Hepatocyte (in vitro differentiated cells): ENCODE results near the gene NUDT4. TPM values are rescaled to one million over a fixed set of nuclear protein-coding genes. Genes with fewer than 3 reads are reported as not detected.

Experiments
- DNase-seq: peaks from one replicate; pipeline ENCODE4 v3.0.0-alpha.2; 2016; ENCODE audit warnings: low spot score
- H2AFZ ChIP-seq: fragments of 200-600 bp; sonication (generic); 2 replicates; pipeline ENCODE4 v1.6.0; 2016; ENCODE audit warnings: antibody characterized with exemption, mild to moderate bottlenecking
- H3K27ac ChIP-seq: fragments of 200-600 bp; sonication (generic); 2 replicates; pipeline ENCODE4 v1.5.1; 2016; ENCODE audit warnings: mild to moderate bottlenecking
- H3K27me3 ChIP-seq: fragments of 200-600 bp; sonication (generic); 2 replicates; pipeline ENCODE4 v1.6.1; 2016
- H3K36me3 ChIP-seq: fragments of 200-600 bp; sonication (generic); replicated peaks from 2 replicates; pipeline ENCODE4 v1.5.1; 2016; ENCODE audit warnings: low read depth; ENCODE audit not compliant: insufficient read depth
- H3K4me1 ChIP-seq: fragments of 200-600 bp; sonication (generic); 2 replicates; pipeline ENCODE4 v1.5.1; 2016; ENCODE audit warnings: mild to moderate bottlenecking, moderate library complexity; ENCODE audit not compliant: insufficient read depth
- H3K4me2 ChIP-seq: fragments of 200-600 bp; sonication (generic); 2 replicates; pipeline ENCODE4 v1.6.0; 2016
- H3K4me3 ChIP-seq: fragments of 200-600 bp; sonication (generic); 2 replicates; pipeline ENCODE4 v1.5.1; 2016; ENCODE audit warnings: mild to moderate bottlenecking
- H3K79me2 ChIP-seq: fragments of 200-600 bp; sonication (generic); 2 replicates; pipeline ENCODE4 v1.6.0; 2017; ENCODE audit warnings: mild to moderate bottlenecking
- H3K9me2 ChIP-seq: fragments of 200-600 bp; sonication (generic); replicated peaks from 2 replicates; pipeline ENCODE4 v1.6.0; 2017; ENCODE audit warnings: mild to moderate bottlenecking; ENCODE audit not compliant: insufficient read depth
- H3K9me3 ChIP-seq: fragments of 200-600 bp; sonication (generic); 2 replicates; pipeline ENCODE4 v1.5.1; 2016; ENCODE audit warnings: low read depth, mild to moderate bottlenecking
- H4K20me1 ChIP-seq: fragments of 200-600 bp; sonication (generic); 2 replicates; pipeline ENCODE4 v1.6.0; 2016; ENCODE audit warnings: mild to moderate bottlenecking; ENCODE audit not compliant: insufficient read depth, poor library complexity, severe bottlenecking
- CTCF ChIP-seq: fragments of 200-600 bp; sonication (generic); IDR thresholded peaks from 2 replicates; pipeline ENCODE4 v1.5.1; 2016; ENCODE audit warnings: antibody characterized with exemption, mild to moderate bottlenecking; ENCODE audit not compliant: poor library complexity
- EZH2 ChIP-seq: fragments of 200-600 bp; sonication (generic); IDR thresholded peaks from 2 replicates; pipeline ENCODE4 v1.6.1; 2016; ENCODE audit warnings: antibody characterized with exemption, mild to moderate bottlenecking, borderline replicate concordance
- EZH2phosphoT487 ChIP-seq: fragments of 200-600 bp; sonication (generic); IDR thresholded peaks from one replicate; pipeline ENCODE4 v1.6.1; 2018; ENCODE audit warnings: antibody characterized with exemption, mild to moderate bottlenecking, low read depth, moderate library complexity; ENCODE audit not compliant: unreplicated experiment, severe bottlenecking
- WGBS: methylation state at CpG from one replicate; pipeline ENCODE4 v1.1.6; 2016; ENCODE audit warnings: low lambda C conversion rate; ENCODE audit errors: missing lambda C conversion rate; 5-methylcytosine and 5-hydroxymethylcytosine counted together
- polyA plus RNA-seq: library from polyadenylated mRNA; unstranded; fragments of >200 nt; fragmentation: Nextera tagmentation; extraction: Ambion mirVana; gene quantifications from 2 replicates; pipeline ENCODE4 v1.2.1, GENCODE V29; 2016
- total RNA-seq: library from RNA; depleted of rRNA; stranded (reverse); fragments of >200 nt; gene quantifications from 2 replicates; pipeline ENCODE4 v1.2.3, GENCODE V29; 2014

NUDT4 gene
- total and polyA plus RNA-seq, 2 experiments from 2014 or later, result 151 to 243 TPM

- Histone ChIP-seq H3K4me1 (peaks cover 7% of the 10 kb centered on the region), H2AFZ (no peak overlapping the region), H3K9me3 (no peaks in the 10 kb centered on the region), H3K27ac (no peak overlapping the region), H3K36me3 (no peaks in the 10 kb centered on the region), H3K4me3 (no peak overlapping the region), H3K79me2 (no peaks in the 10 kb centered on the region), H3K9me2 (no peaks in the 10 kb centered on the region), H4K20me1 (no peaks in the 10 kb centered on the region), H3K4me2 (no peak overlapping the region), H3K27me3 (no peaks in the 10 kb centered on the region)
- TF ChIP-seq EZH2 (no peak), CTCF (no peak), EZH2phosphoT487 (no peak)
- no peak for DNase-seq
- WGBS, result 86% methylated on average over 5 of the region's 5 CpGs
Measured at GRCh38 chr12:93453633-93454032, 75.9 kb downstream of the NUDT4 start.

- H3K9me2 ChIP-seq, result no peaks in the 10 kb centered on the region
- no peak overlapping the region for H3K4me2 ChIP-seq
- H3K27ac ChIP-seq, result no peak overlapping the region
- TF ChIP-seq EZH2phosphoT487 (no peak), CTCF (no peak), EZH2 (no peak)
- DNase-seq, result no peak
- H3K9me3 ChIP-seq, result no peaks in the 10 kb centered on the region
- no peaks in the 10 kb centered on the region for H3K27me3 ChIP-seq
- peaks cover 7% of the 10 kb centered on the region for H3K4me1 ChIP-seq
- no peak overlapping the region for H3K4me3 ChIP-seq
- H3K79me2 ChIP-seq, result no peaks in the 10 kb centered on the region
- no peaks in the 10 kb centered on the region for H4K20me1 ChIP-seq
- no peak overlapping the region for H2AFZ ChIP-seq
- 86% methylated on average over 2 of the region's 2 CpGs for WGBS
- H3K36me3 ChIP-seq, result no peaks in the 10 kb centered on the region
Measured at GRCh38 chr12:93456077-93456476, 78.4 kb downstream of the NUDT4 start.

Other genes with a start within 250 kb of the NUDT4 start
- 50.9 and 59.1 TPM in 2 replicates for gene UBE2N, start 64.0 kb downstream of the NUDT4 start, total RNA-seq
- 121 and 131 TPM in 2 replicates for gene UBE2N, start 64.0 kb downstream of the NUDT4 start, polyA plus RNA-seq
- 111 and 112 TPM in 2 replicates for gene MRPL42, start 89.6 kb downstream of the NUDT4 start, total RNA-seq
- gene MRPL42, start 89.6 kb downstream of the NUDT4 start, polyA plus RNA-seq, result 63.3 and 74.9 TPM in 2 replicates
- gene SOCS2, start 194.8 kb downstream of the NUDT4 start, total RNA-seq, result 26.2 and 33.4 TPM in 2 replicates
- 30.9 and 38.6 TPM in 2 replicates for gene SOCS2, start 194.8 kb downstream of the NUDT4 start, polyA plus RNA-seq